ENCODE results near the gene ABCA13. TPM values are rescaled to one million over a fixed set of nuclear protein-coding genes. Genes with fewer than 3 reads are reported as not detected.

The ABCA13 gene
- total RNA-seq, 3 donors from 2014 or later (not counting 1 experiment from before 2014, with no cell fraction given): 0.05 to 0.09 TPM; not detected in 1

DNA sequence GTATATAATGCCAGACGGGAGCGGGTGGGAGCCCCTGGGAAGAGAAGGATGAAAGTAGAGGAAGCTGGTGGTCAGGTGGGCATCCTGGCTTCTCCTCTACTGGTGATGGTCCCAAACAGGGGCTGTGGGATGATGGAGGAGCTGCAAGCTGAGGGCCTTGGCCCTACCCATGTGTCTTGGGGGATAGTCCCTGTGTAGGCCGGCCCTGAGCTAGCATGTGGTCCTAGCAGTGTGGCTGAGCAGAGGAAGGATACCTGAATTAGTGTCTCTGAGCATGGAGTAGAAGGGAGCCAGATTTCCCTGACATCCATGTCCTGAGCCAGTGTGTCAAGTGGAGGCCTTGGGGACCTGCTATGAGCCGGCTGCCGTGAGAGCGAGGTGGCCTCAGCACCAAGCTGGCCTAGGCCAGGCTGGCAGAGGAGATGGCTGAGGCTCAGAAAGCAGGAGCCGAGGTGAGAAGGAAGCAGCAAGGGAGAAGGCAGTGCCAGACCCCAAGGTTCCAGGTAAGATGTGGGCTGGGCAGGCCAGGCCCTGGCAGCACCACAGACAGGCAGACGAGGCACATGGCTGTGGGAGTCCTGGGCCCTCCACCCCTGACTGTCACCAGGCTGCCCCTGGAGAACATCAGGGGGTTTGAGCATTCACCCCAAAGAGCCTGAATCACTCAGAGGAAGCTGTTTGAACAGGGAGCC lies 150.2 kb downstream of the ABCA13 start:
- Histone ChIP-seq H3K27me3 (ENCODE audit: control insufficient read depth, insufficient read depth, low read length) (no peaks in the 10 kb centered on the region), H3K4me1 (ENCODE audit: control insufficient read depth, insufficient read depth, low read length) (no peaks in the 10 kb centered on the region), H3K4me3 (ENCODE audit: low read length) (no peak overlapping the region), H3K36me3 (ENCODE audit: control insufficient read depth, insufficient read depth, low read length) (no peaks in the 10 kb centered on the region), H3K9me3 (ENCODE audit: control insufficient read depth, insufficient read depth, low read length) (peaks cover 7% of the 10 kb centered on the region), H3K27ac (ENCODE audit: low read length) (no peak overlapping the region)
- intact Hi-C loops (cut with micrococcal nuclease): no loop called here
- Mint-ChIP-seq H3K4me1 (no peaks in the 10 kb centered on the region), H3K4me3 (no peak overlapping the region), H3K36me3 (no peaks in the 10 kb centered on the region), H3K27me3 (ENCODE audit: low read depth in 2 of 2) (no peaks in the 10 kb centered on the region), H3K9me3 (peaks cover 0 to 2% of the 10 kb centered on the region in 2 donors), H3K27ac (no peak overlapping the region)
- DNase-seq (no peak), ATAC-seq (no peak)
- no peak for TF ChIP-seq CTCF (IDR thresholded peaks at IDR 0.05)
- WGBS (ENCODE audit: insufficient coverage): 91% methylated on average over 8 of the region's 8 CpGs

- no peak overlapping the region for H3K27ac Mint-ChIP-seq
- no peaks in the 10 kb centered on the region for H3K27me3 ChIP-seq (ENCODE audit: control insufficient read depth, insufficient read depth, low read length)
- no peaks in the 10 kb centered on the region for H3K4me1 Mint-ChIP-seq
- no peak overlapping the region for H3K4me3 ChIP-seq (ENCODE audit: low read length)
- no peak for TF ChIP-seq CTCF (IDR thresholded peaks at IDR 0.05)
- no peak overlapping the region for H3K4me3 Mint-ChIP-seq
- no peaks in the 10 kb centered on the region for H3K36me3 Mint-ChIP-seq
- WGBS (ENCODE audit: insufficient coverage): 85% methylated on average over 4 of the region's 5 CpGs
- H3K9me3 Mint-ChIP-seq: peaks cover 0 to 2% of the 10 kb centered on the region in 2 donors
- H3K27me3 Mint-ChIP-seq (ENCODE audit: low read depth in 2 of 2): peaks cover 0 to under 1% of the 10 kb centered on the region in 2 donors
- no peaks in the 10 kb centered on the region for H3K9me3 ChIP-seq (ENCODE audit: control insufficient read depth, insufficient read depth, low read length)
- no peak for DNase-seq
- H3K27ac ChIP-seq (ENCODE audit: low read length): no peak overlapping the region
- no peak for ATAC-seq
- H3K4me1 ChIP-seq (ENCODE audit: control insufficient read depth, insufficient read depth, low read length): no peaks in the 10 kb centered on the region
- H3K36me3 ChIP-seq (ENCODE audit: control insufficient read depth, insufficient read depth, low read length): no peaks in the 10 kb centered on the region
- intact Hi-C loops (cut with micrococcal nuclease): no loop called here
These were observed 165.9 kb downstream of the ABCA13 start for GRCh38 chr7:48337012-48337621.

DNA sequence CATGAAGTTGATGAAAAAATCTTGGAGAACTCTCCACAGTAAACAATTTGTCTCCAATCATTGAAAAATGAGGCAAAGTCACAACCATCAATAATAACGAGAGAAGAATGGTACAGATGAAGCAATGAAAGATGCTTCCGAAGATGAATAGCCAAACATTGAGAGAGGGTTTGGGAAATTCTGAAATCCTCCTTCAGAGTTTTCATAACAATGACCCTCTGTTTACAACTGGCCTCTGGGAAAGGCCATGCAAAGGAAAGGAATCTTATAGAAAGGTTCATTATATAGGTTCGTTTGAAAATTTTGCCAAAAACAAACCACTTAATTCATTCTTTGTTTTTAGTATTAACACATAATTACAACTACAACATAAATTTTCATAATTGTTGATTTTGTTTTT lies 166.5 kb downstream of the ABCA13 start:
- ATAC-seq: no peak

More for the DNA sequence above, 166.5 kb downstream of the ABCA13 start:
- H3K36me3 Mint-ChIP-seq: no peaks in the 10 kb centered on the region
- no peaks in the 10 kb centered on the region for H3K27me3 ChIP-seq (ENCODE audit: control insufficient read depth, insufficient read depth, low read length)
- no peak for TF ChIP-seq CTCF (IDR thresholded peaks at IDR 0.05)
- intact Hi-C loops (cut with micrococcal nuclease): no loop called here
- no peaks in the 10 kb centered on the region for H3K4me1 ChIP-seq (ENCODE audit: control insufficient read depth, insufficient read depth, low read length)
- no CpG with 5 or more reads among the region's 3 CpGs for WGBS (ENCODE audit: insufficient coverage)
- no peak overlapping the region for H3K27ac ChIP-seq (ENCODE audit: low read length)
- no peak for DNase-seq
- no peak overlapping the region for H3K4me3 ChIP-seq (ENCODE audit: low read length)
- H3K27me3 Mint-ChIP-seq (ENCODE audit: low read depth in 2 of 2): peaks cover 0 to 6% of the 10 kb centered on the region in 2 donors
- H3K9me3 ChIP-seq (ENCODE audit: control insufficient read depth, insufficient read depth, low read length): no peaks in the 10 kb centered on the region
- H3K27ac Mint-ChIP-seq: no peak overlapping the region
- no peaks in the 10 kb centered on the region for H3K4me1 Mint-ChIP-seq
- H3K4me3 Mint-ChIP-seq: no peak overlapping the region
- no peaks in the 10 kb centered on the region for H3K36me3 ChIP-seq (ENCODE audit: control insufficient read depth, insufficient read depth, low read length)
- H3K9me3 Mint-ChIP-seq: peaks cover 0 to 2% of the 10 kb centered on the region in 2 donors

Data from natural killer cell (primary cell).